GM23338 (cell line): ENCODE results near the gene OAS3.

ENCODE experiments used
- CTCF ChIP-seq, 2 experiments: fragments of 200-600 bp in 1 of 2; sonication (generic) in 1 of 2; conservative IDR thresholded peaks; 2 replicates each; pipeline versions ENCODE4 v1.5.1 to v1.6.1; 2016 to 2017; ENCODE audit warnings: antibody characterized with exemption in 2 of 2, low read depth in 2 of 2, mild to moderate bottlenecking in 2 of 2, moderate library complexity in 1 of 2
- EZH2 ChIP-seq: fragments of 200-600 bp; sonication (generic); IDR thresholded peaks from one replicate; pipeline ENCODE4 v1.8.0; 2017; ENCODE audit warnings: antibody characterized with exemption, mild to moderate bottlenecking, low read depth; ENCODE audit not compliant: unreplicated experiment
- EZH2phosphoT487 ChIP-seq: fragments of 200-600 bp; sonication (generic); IDR thresholded peaks from one replicate; pipeline ENCODE4 v1.8.1; 2018; ENCODE audit warnings: antibody characterized with exemption; ENCODE audit not compliant: unreplicated experiment
- POLR2AphosphoS5 ChIP-seq: IDR thresholded peaks from 2 replicates; pipeline ENCODE4 v1.6.1; 2016; ENCODE audit warnings: antibody characterized with exemption, low read depth
- STAT1 ChIP-seq: IDR thresholded peaks from one replicate; pipeline ENCODE4 v1.6.1; 2016; ENCODE audit warnings: antibody characterized with exemption; ENCODE audit not compliant: unreplicated experiment
- ZNF331 ChIP-seq: fragments of 250-450 bp; sonication (Bioruptor Pico); IDR thresholded peaks from 2 replicates; pipeline ENCODE4 v1.5.0; 2020; ENCODE audit warnings: low read depth, mild to moderate bottlenecking, moderate library complexity

- TF ChIP-seq POLR2AphosphoS5, result no peak
- no peak for TF ChIP-seq EZH2
- no peak for TF ChIP-seq STAT1
- no peak for TF ChIP-seq CTCF (conservative IDR thresholded peaks at IDR 0.05; ENCODE audit: low read depth in 2 of 2)
- no peak for TF ChIP-seq ZNF331 (CRISPR knock-in tag)
- no peak for TF ChIP-seq EZH2phosphoT487
These were observed 7.2 kb downstream of the OAS3 start for GRCh38 chr12:112945515-112945914.
